HepG2 (cell line): Measurements from ENCODE around the gene SLC25A20. TPM values are rescaled to one million over a fixed set of nuclear protein-coding genes. Genes with fewer than 3 reads are reported as not detected.

Experiments
- ATAC-seq: fragments of 200-7000 bp; cut with Tn5 transposase; 3 replicates; pipeline ENCODE4 v1.9.1; 2020; ENCODE audit warnings: mild to moderate bottlenecking, moderate library complexity
- BruUV-seq: library from RNA; stranded (reverse); fragments of 400-500 nt; replicated peaks from 2 replicates; lab custom pipeline; 2021; lab: Mats Ljungman, UMichigan
- CTCF ChIA-PET: fragments of 300-600 bp; formaldehyde crosslinking; extraction: SDS; loops from one replicate; lab custom pipeline; 2021; ENCODE audit warnings: low total read pairs, inconsistent platforms, low intra/inter-chr PET ratio; lab: Yijun Ruan, JAX
- POLR2A ChIA-PET: fragments of 350-600 bp; sonication (Branson Sonifier 250); formaldehyde crosslinking; loops from one replicate; lab custom pipeline; 2020; ENCODE audit warnings: antibody characterized with exemption, inconsistent platforms; lab: Yijun Ruan, JAX
- DNase-seq: peaks from one replicate; pipeline ENCODE4 v3.0.0-alpha.2; 2015; ENCODE audit warnings: low spot score
- FAIRE-seq: peaks from 3 replicates; lab custom pipeline; 2011; peaks lifted over from hg19 to GRCh38; lab: Jason Lieb, UNC
- H2AFZ ChIP-seq: one replicate; pipeline ENCODE4 v1.6.1; 2011; ENCODE audit warnings: low read length, inconsistent platforms
- H3K27ac ChIP-seq: fragments of 300-600 bp; 3 replicates; pipeline ENCODE4 v1.8.0; 2011; ENCODE audit warnings: mixed run types, mild to moderate bottlenecking, mixed read lengths, low read length, inconsistent platforms; ENCODE audit not compliant: insufficient read depth; ENCODE audit errors: extremely low read length
- H3K27me3 ChIP-seq, 2 experiments: fragments of 200-600 bp in 1 of 2; 2 replicates in 1 of 2; 3 replicates in 1 of 2; pipeline versions ENCODE4 v1.6.0 to v1.8.0; 2011; ENCODE audit warnings: low read length in 2 of 2, mild to moderate bottlenecking in 2 of 2, moderate library complexity in 2 of 2, inconsistent platforms in 1 of 2; ENCODE audit not compliant: insufficient read depth in 2 of 2, control insufficient read depth in 1 of 2
- H3K36me3 ChIP-seq, 2 experiments: fragments of 200-600 bp in 1 of 2; replicated peaks in 1 of 2; 2 replicates in 1 of 2; 3 replicates in 1 of 2; pipeline versions ENCODE4 v1.5.1 to v1.8.0; 2011; ENCODE audit warnings: low read length in 2 of 2, inconsistent platforms in 1 of 2; ENCODE audit not compliant: insufficient read depth in 2 of 2, control insufficient read depth in 1 of 2
- H3K4me1 ChIP-seq: 2 replicates; pipeline ENCODE4 v1.5.1; 2012; ENCODE audit warnings: low read length, inconsistent platforms; ENCODE audit not compliant: insufficient read depth
- H3K4me2 ChIP-seq: 2 replicates; pipeline ENCODE4 v1.6.0; 2011; ENCODE audit warnings: low read depth, low read length, inconsistent platforms
- H3K4me3 ChIP-seq, 3 experiments: fragments of 200-600 bp in 1 of 3; sonication (generic), shearing (Covaris generic) in 1 of 3; replicated peaks in 1 of 3; 2 replicates each; pipeline ENCODE4 v1.5.1; 2011 to 2016; ENCODE audit warnings: low read length in 3 of 3, inconsistent platforms in 2 of 3, low read depth in 2 of 3, mild to moderate bottlenecking in 2 of 3, control low read depth in 1 of 3, mixed read lengths in 1 of 3; ENCODE audit not compliant: insufficient read depth in 1 of 3
- H3K79me2 ChIP-seq: one replicate; pipeline ENCODE4 v1.6.1; 2011; ENCODE audit warnings: low read length, inconsistent platforms; ENCODE audit not compliant: insufficient read depth
- H3K9ac ChIP-seq: 2 replicates; pipeline ENCODE4 v1.6.0; 2011; ENCODE audit warnings: mild to moderate bottlenecking, low read depth, low read length, inconsistent platforms; ENCODE audit not compliant: insufficient read depth
- H3K9me3 ChIP-seq: 2 replicates; pipeline ENCODE4 v1.5.1; 2012; ENCODE audit warnings: mild to moderate bottlenecking, low read length
- H4K20me1 ChIP-seq: 2 replicates; pipeline ENCODE4 v1.6.0; 2011; ENCODE audit warnings: inconsistent platforms, mild to moderate bottlenecking, low read length, moderate library complexity; ENCODE audit not compliant: insufficient read depth
- CHD2 ChIP-seq: IDR thresholded peaks from 2 replicates; pipeline ENCODE4 v1.6.1; 2011; ENCODE audit warnings: low read depth, low read length, improper control_type of control experiment
- EHMT2 ChIP-seq: fragments of 200-600 bp; sonication (generic); IDR thresholded peaks from 2 replicates; pipeline ENCODE4 v1.7.0; 2017; ENCODE audit warnings: antibody characterized with exemption, low read depth, low read length, borderline replicate concordance
- MEIS2 ChIP-seq: sonication (generic); formaldehyde crosslinking; IDR thresholded peaks from 2 replicates; pipeline ENCODE4 v1.9.0; 2021; ENCODE audit warnings: mild to moderate bottlenecking, missing genetic modification reagents
- REXO4 ChIP-seq: sonication (generic); formaldehyde crosslinking; IDR thresholded peaks from 2 replicates; pipeline ENCODE4 v1.8.0; 2022; ENCODE audit warnings: missing genetic modification reagents, mild to moderate bottlenecking, borderline replicate concordance
- ZBTB20 ChIP-seq: sonication (generic); formaldehyde crosslinking; IDR thresholded peaks from 2 replicates; pipeline ENCODE4 v1.8.1; 2023; ENCODE audit warnings: missing genetic modification reagents, low read depth, mild to moderate bottlenecking, borderline replicate concordance
- ZFAT ChIP-seq: sonication (generic); formaldehyde crosslinking; conservative IDR thresholded peaks from 2 replicates; pipeline ENCODE4 v1.8.1; 2023; ENCODE audit warnings: missing genetic modification reagents, inconsistent platforms
- ZNF557 ChIP-seq: sonication (generic); formaldehyde crosslinking; IDR thresholded peaks from 2 replicates; pipeline ENCODE4 v1.4.0; 2020; ENCODE audit warnings: missing genetic modification reagents
- ZNF678 ChIP-seq: sonication (generic); formaldehyde crosslinking; IDR thresholded peaks from 2 replicates; pipeline ENCODE4 v1.4.0; 2020; ENCODE audit warnings: mild to moderate bottlenecking, missing genetic modification reagents
- ZNF780A ChIP-seq: sonication (generic); formaldehyde crosslinking; IDR thresholded peaks from 2 replicates; pipeline ENCODE4 v1.8.0; 2022; ENCODE audit warnings: mild to moderate bottlenecking, missing genetic modification reagents, moderate library complexity
- WGBS: methylation state at CpG from one replicate; pipeline ENCODE4 v1.1.6; 2017; ENCODE audit warnings: low lambda C conversion rate; 5-methylcytosine and 5-hydroxymethylcytosine counted together
- in situ Hi-C: cut with HindIII; loops from 2 replicates; pipeline ENCODE4 v1.10.0; 2017; ENCODE audit warnings: low pct_unique_long_range_greater_than_20kb; ENCODE audit not compliant: extremely low pct_ligation_motif_present
- intact Hi-C: fragments of 100-400 bp; cut with micrococcal nuclease; formaldehyde crosslinking; loops from one replicate; pipeline ENCODE4 v1.10.0; 2022; ENCODE audit not compliant: unreplicated experiment
- polyA plus RNA-seq, 8 experiments: library from polyadenylated mRNA; depleted of rRNA in 3 of 8; stranded (reverse) in 7 of 8; unstranded in 1 of 8; fragments of >200 nt; fragmentation: Illumina TruSeq in 4 of 8; extraction: Trizol in 4 of 8; gene quantifications; 2 replicates each; pipeline versions ENCODE4 v1.2.1 to v1.2.3, GENCODE V29; 2011 to 2016; ENCODE audit warnings: low read depth in 4 of 8, missing spikeins in 1 of 8, mixed read lengths in 1 of 8; ENCODE audit not compliant: insufficient read depth in 1 of 8
- total RNA-seq, 5 experiments: library from RNA; depleted of rRNA; stranded (reverse); fragments of >200 nt; fragmentation: Illumina TruSeq; extraction: Trizol; gene quantifications; 2 replicates each; pipeline ENCODE4 v1.2.3, GENCODE V29; 2016; ENCODE audit warnings: low read depth in 1 of 5
- TF ChIP-seq, protein P1 (sequence below): sonication (generic); formaldehyde crosslinking; IDR thresholded peaks from 2 replicates; pipeline ENCODE4 v1.4.0; 2020; ENCODE audit warnings: low read depth, missing genetic modification reagents
- TF ChIP-seq, protein P2 (sequence below): sonication (generic); formaldehyde crosslinking; IDR thresholded peaks from 2 replicates; pipeline ENCODE4 v1.8.1; 2023; ENCODE audit warnings: mild to moderate bottlenecking, missing genetic modification reagents
- TF ChIP-seq, protein P3 (sequence below): IDR thresholded peaks from 2 replicates; pipeline ENCODE4 v1.6.1; 2016; ENCODE audit warnings: low read depth, missing genetic modification reagents, missing compliant biosample characterization

SLC25A20 gene
- total and polyA plus RNA-seq, 2 of the 13 experiments (the other 11 are each of a cell fraction or from before 2014, with no cell fraction given): 21.1 to 26.6 TPM

DNA sequence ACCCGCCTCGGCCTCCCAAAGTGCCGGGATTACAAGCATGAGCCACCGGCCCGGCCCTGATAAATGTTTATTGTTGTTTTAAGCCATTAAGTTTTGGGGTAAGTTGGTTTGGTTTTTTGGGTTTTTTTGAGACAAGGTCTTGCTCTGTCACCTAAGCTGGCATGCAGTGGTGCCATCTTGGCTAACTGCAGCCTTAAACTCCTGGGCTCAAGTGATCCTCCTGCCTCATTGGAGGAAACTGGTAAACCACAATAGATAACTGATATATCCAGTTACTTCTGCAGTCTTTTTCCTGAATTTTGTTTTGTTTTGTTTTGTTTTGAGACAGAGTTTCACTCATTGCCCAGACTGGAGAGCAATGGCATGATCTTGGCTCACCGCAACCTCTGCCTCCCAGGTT lies 4.2 kb downstream of the SLC25A20 start (continued):
- TF ChIP-seq, protein P1, sequence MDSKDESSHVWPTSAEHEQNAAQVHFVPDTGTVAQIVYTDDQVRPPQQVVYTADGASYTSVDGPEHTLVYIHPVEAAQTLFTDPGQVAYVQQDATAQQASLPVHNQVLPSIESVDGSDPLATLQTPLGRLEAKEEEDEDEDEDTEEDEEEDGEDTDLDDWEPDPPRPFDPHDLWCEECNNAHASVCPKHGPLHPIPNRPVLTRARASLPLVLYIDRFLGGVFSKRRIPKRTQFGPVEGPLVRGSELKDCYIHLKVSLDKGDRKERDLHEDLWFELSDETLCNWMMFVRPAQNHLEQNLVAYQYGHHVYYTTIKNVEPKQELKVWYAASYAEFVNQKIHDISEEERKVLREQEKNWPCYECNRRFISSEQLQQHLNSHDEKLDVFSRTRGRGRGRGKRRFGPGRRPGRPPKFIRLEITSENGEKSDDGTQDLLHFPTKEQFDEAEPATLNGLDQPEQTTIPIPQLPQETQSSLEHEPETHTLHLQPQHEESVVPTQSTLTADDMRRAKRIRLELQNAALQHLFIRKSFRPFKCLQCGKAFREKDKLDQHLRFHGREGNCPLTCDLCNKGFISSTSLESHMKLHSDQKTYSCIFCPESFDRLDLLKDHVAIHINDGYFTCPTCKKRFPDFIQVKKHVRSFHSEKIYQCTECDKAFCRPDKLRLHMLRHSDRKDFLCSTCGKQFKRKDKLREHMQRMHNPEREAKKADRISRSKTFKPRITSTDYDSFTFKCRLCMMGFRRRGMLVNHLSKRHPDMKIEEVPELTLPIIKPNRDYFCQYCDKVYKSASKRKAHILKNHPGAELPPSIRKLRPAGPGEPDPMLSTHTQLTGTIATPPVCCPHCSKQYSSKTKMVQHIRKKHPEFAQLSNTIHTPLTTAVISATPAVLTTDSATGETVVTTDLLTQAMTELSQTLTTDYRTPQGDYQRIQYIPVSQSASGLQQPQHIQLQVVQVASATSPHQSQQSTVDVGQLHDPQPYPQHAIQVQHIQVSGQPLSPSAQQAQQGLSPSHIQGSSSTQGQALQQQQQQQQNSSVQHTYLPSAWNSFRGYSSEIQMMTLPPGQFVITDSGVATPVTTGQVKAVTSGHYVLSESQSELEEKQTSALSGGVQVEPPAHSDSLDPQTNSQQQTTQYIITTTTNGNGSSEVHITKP: no peak

DNA sequence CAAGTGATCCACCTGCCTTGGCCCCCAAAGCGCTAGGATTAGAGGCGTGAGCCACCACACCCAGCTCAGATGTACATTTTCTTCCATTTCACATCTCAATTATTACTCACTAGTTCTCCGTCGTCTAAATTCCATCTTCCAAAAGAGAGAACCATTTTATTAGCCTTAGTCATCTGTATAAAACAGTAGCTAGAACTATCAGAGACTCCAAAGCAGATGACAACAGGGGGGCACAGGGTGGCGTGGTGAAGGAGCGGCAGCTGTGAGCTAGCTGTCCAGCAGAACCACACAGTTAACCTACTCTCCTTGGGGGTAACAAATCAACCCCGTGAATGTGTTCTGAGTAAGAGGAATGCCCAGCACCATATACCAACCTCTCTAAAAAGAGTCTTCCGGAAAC lies 7.1 kb downstream of the SLC25A20 start:
- H3K4me3 ChIP-seq: no peak overlapping the region
- no peaks in the 10 kb centered on the region for H3K27me3 ChIP-seq
- H3K9ac ChIP-seq: no peak overlapping the region
- H2AFZ ChIP-seq: no peak overlapping the region
- no peaks in the 10 kb centered on the region for H4K20me1 ChIP-seq
- in situ Hi-C loops: no loop called here
- ATAC-seq (no peak), DNase-seq (no peak), FAIRE-seq (no peak)
- BruUV-seq: no TSS peak
- peaks cover 25% of the 10 kb centered on the region for H3K4me1 ChIP-seq
- H3K9me3 ChIP-seq: no peaks in the 10 kb centered on the region
- intact Hi-C loops: no loop called here
- ChIA-PET CTCF (no interaction called here), POLR2A (no interaction called here)
- H3K4me2 ChIP-seq: no peak overlapping the region
- H3K79me2 ChIP-seq: no peaks in the 10 kb centered on the region
- 93% methylated on average over 8 of the region's 8 CpGs for WGBS
- H3K27ac ChIP-seq: no peak overlapping the region
- TF ChIP-seq EHMT2 (no peak), REXO4 (CRISPR knock-in tag) (no peak), MEIS2 (CRISPR knock-in tag) (no peak), ZNF557 (no peak), CHD2 (no peak), ZNF678 (CRISPR knock-in tag) (no peak), ZNF780A (CRISPR knock-in tag) (no peak), ZBTB20 (CRISPR knock-in tag) (no peak), ZFAT (CRISPR knock-in tag) (no peak)
- TF ChIP-seq, protein P2, sequence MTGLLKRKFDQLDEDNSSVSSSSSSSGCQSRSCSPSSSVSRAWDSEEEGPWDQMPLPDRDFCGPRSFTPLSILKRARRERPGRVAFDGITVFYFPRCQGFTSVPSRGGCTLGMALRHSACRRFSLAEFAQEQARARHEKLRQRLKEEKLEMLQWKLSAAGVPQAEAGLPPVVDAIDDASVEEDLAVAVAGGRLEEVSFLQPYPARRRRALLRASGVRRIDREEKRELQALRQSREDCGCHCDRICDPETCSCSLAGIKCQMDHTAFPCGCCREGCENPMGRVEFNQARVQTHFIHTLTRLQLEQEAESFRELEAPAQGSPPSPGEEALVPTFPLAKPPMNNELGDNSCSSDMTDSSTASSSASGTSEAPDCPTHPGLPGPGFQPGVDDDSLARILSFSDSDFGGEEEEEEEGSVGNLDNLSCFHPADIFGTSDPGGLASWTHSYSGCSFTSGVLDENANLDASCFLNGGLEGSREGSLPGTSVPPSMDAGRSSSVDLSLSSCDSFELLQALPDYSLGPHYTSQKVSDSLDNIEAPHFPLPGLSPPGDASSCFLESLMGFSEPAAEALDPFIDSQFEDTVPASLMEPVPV (CRISPR knock-in tag): no peak
- TF ChIP-seq, protein P3, sequence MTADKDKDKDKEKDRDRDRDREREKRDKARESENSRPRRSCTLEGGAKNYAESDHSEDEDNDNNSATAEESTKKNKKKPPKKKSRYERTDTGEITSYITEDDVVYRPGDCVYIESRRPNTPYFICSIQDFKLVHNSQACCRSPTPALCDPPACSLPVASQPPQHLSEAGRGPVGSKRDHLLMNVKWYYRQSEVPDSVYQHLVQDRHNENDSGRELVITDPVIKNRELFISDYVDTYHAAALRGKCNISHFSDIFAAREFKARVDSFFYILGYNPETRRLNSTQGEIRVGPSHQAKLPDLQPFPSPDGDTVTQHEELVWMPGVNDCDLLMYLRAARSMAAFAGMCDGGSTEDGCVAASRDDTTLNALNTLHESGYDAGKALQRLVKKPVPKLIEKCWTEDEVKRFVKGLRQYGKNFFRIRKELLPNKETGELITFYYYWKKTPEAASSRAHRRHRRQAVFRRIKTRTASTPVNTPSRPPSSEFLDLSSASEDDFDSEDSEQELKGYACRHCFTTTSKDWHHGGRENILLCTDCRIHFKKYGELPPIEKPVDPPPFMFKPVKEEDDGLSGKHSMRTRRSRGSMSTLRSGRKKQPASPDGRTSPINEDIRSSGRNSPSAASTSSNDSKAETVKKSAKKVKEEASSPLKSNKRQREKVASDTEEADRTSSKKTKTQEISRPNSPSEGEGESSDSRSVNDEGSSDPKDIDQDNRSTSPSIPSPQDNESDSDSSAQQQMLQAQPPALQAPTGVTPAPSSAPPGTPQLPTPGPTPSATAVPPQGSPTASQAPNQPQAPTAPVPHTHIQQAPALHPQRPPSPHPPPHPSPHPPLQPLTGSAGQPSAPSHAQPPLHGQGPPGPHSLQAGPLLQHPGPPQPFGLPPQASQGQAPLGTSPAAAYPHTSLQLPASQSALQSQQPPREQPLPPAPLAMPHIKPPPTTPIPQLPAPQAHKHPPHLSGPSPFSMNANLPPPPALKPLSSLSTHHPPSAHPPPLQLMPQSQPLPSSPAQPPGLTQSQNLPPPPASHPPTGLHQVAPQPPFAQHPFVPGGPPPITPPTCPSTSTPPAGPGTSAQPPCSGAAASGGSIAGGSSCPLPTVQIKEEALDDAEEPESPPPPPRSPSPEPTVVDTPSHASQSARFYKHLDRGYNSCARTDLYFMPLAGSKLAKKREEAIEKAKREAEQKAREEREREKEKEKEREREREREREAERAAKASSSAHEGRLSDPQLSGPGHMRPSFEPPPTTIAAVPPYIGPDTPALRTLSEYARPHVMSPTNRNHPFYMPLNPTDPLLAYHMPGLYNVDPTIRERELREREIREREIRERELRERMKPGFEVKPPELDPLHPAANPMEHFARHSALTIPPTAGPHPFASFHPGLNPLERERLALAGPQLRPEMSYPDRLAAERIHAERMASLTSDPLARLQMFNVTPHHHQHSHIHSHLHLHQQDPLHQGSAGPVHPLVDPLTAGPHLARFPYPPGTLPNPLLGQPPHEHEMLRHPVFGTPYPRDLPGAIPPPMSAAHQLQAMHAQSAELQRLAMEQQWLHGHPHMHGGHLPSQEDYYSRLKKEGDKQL (CRISPR knock-in tag): no peak
- no peaks in the 10 kb centered on the region; a peak in 1 of 5 replicates for H3K36me3 ChIP-seq
